ENCODE measurements around the gene OR2AT4.

DNA sequence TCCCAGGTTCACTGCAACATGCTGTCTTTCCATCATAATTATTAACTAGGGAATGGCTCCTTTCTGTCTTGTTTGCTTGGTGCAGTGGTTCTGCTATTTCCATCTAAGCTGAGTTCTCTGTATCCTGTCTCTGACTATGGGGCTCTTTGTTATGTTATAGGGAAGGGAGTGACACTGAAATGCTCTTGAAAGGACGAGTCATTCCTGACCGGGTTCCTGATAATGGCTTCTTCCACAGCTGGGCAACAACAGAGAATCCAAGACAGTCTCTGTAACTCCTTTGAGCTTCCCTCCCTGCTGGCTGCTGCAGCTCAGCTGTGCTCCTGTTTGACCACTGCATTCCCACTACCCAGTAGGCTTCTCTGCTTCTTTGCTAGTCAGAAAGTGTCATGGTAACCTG lies 24.1 kb downstream of the OR2AT4 start:
- TF ChIP-seq, protein P1, sequence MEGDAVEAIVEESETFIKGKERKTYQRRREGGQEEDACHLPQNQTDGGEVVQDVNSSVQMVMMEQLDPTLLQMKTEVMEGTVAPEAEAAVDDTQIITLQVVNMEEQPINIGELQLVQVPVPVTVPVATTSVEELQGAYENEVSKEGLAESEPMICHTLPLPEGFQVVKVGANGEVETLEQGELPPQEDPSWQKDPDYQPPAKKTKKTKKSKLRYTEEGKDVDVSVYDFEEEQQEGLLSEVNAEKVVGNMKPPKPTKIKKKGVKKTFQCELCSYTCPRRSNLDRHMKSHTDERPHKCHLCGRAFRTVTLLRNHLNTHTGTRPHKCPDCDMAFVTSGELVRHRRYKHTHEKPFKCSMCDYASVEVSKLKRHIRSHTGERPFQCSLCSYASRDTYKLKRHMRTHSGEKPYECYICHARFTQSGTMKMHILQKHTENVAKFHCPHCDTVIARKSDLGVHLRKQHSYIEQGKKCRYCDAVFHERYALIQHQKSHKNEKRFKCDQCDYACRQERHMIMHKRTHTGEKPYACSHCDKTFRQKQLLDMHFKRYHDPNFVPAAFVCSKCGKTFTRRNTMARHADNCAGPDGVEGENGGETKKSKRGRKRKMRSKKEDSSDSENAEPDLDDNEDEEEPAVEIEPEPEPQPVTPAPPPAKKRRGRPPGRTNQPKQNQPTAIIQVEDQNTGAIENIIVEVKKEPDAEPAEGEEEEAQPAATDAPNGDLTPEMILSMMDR (IDR thresholded peaks at IDR 0.05; ENCODE audit: low read depth, low read length): no peak
- TF ChIP-seq, protein P2, sequence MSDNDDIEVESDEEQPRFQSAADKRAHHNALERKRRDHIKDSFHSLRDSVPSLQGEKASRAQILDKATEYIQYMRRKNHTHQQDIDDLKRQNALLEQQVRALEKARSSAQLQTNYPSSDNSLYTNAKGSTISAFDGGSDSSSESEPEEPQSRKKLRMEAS (IDR thresholded peaks at IDR 0.05; ENCODE audit: low read depth, low read length): no peak
- TF ChIP-seq POLR2A (IDR thresholded peaks at IDR 0.05; ENCODE audit: extremely low read depth, insufficient read length): no peak

Data from NB4 (cell line).